Lower leg skin (tissue), 4 donors: ENCODE data around the gene TNFRSF6B. TPM values are rescaled to one million over a fixed set of nuclear protein-coding genes. Genes with fewer than 3 reads are reported as not detected.

ENCODE experiments used
- DNase-seq, 2 donors: peaks; one replicate each; pipeline ENCODE4 v3.0.0-alpha.2; 2019; ENCODE audit warnings: low spot score in 2 of 2
- H3K4me3 ChIP-seq: fragments of 200-600 bp; sonication (generic); 2 replicates; pipeline ENCODE4 v1.5.1; 2017; ENCODE audit warnings: mild to moderate bottlenecking, low read depth; ENCODE audit not compliant: poor library complexity, severe bottlenecking
- POLR2A ChIP-seq, 2 donors: fragments of 450-650 bp; IDR thresholded peaks; one replicate each; pipeline ENCODE4 v1.6.1; 2016 to 2017; ENCODE audit warnings: antibody characterized with exemption in 2 of 2, mild to moderate bottlenecking in 1 of 2, moderate library complexity in 1 of 2
- WGBS, 2 donors: methylation state at CpG; one replicate each; pipeline ENCODE4 v1.1.5; 2018; 5-methylcytosine and 5-hydroxymethylcytosine counted together
- intact Hi-C: fragments of 100-400 bp; cut with DNase I; formaldehyde crosslinking; loops from one replicate; pipeline ENCODE4 v1.15.0; 2023; ENCODE audit warnings: low total_unique reads
- total RNA-seq, 4 donors: library from RNA; depleted of rRNA; stranded (reverse); fragments of >200 nt; gene quantifications; one replicate each; pipeline ENCODE4 v1.1.0, GENCODE V29; 2016
- TF ChIP-seq, protein P1 (sequence below), 3 donors: fragments of 450-650 bp; IDR thresholded peaks; one replicate each; pipeline ENCODE4 v1.5.1; 2016; ENCODE audit warnings: antibody characterized with exemption in 3 of 3, mild to moderate bottlenecking in 3 of 3, moderate library complexity in 2 of 3

Gene TNFRSF6B
- total RNA-seq, 4 donors from 2014 or later, result 3.0 to 49.5 (median 12.1) TPM

GRCh38 chr20:63693733-63694583, 2.5 kb upstream of the TNFRSF6B start:
- no peak for DNase-seq
- no peak overlapping the region for H3K4me3 ChIP-seq
- WGBS, 2 donors, result 90 to 95% methylated on average over 12 to 19 of the region's 21 CpGs
- TF ChIP-seq POLR2A (IDR thresholded peaks at IDR 0.05), result no peak
- TF ChIP-seq, protein P1, sequence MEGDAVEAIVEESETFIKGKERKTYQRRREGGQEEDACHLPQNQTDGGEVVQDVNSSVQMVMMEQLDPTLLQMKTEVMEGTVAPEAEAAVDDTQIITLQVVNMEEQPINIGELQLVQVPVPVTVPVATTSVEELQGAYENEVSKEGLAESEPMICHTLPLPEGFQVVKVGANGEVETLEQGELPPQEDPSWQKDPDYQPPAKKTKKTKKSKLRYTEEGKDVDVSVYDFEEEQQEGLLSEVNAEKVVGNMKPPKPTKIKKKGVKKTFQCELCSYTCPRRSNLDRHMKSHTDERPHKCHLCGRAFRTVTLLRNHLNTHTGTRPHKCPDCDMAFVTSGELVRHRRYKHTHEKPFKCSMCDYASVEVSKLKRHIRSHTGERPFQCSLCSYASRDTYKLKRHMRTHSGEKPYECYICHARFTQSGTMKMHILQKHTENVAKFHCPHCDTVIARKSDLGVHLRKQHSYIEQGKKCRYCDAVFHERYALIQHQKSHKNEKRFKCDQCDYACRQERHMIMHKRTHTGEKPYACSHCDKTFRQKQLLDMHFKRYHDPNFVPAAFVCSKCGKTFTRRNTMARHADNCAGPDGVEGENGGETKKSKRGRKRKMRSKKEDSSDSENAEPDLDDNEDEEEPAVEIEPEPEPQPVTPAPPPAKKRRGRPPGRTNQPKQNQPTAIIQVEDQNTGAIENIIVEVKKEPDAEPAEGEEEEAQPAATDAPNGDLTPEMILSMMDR (IDR thresholded peaks at IDR 0.05), result no peak
- intact Hi-C loops, result no loop called here

DNA sequence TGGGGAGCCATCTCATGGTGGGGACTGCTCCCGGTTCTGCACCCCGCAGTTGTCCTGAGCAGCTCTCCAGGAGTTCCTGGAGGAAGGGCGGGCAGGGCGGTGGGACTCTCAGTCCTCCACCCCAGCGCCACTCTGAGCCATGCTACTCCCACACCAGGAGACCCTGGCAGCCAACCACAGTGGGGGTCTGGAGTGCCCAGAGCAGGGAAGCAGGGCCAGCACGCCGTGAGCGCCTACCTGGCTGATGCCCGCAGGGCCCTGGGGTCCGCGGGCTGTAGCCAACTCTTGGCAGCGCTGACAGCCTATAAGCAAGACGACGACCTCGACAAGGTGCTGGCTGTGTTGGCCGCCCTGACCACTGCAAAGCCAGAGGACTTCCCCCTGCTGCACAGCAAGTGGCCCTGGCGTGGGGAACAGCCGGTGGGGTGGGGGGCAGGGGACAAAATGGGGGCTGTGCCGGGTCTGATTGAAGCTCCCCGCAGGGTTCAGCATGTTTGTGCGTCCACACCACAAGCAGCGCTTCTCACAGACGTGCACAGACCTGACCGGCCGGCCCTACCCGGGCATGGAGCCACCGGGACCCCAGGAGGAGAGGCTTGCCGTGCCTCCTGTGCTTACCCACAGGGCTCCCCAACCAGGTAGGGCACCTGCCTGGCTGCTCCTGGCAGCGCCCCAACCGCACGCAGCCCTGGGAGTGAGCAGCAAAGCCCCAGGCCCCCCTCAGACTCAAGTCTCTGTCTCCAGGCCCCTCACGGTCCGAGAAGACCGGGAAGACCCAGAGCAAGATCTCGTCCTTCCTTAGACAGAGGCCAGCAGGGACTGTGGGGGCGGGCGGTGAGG, 1.6 kb upstream of the TNFRSF6B start:
- 74% methylated on average over 12 to 17 of the region's 37 CpGs for WGBS, 2 donors
- intact Hi-C loops, result no loop called here
- no peak overlapping the region for H3K4me3 ChIP-seq
- TF ChIP-seq POLR2A (IDR thresholded peaks at IDR 0.05), result no peak
- TF ChIP-seq, protein P1 (IDR thresholded peaks at IDR 0.05), result no peak
- no peak for DNase-seq

- intact Hi-C loops, result no loop called here
- H3K4me3 ChIP-seq, result no peak overlapping the region
- WGBS, 2 donors, result 48 to 100% methylated on average over 1 to 11 of the region's 25 CpGs
- TF ChIP-seq, protein P1 (IDR thresholded peaks at IDR 0.05), result no peak
- TF ChIP-seq POLR2A (IDR thresholded peaks at IDR 0.05), result no peak
- no peak for DNase-seq
These were observed 787 bp upstream of the TNFRSF6B start for GRCh38 chr20:63695424-63696305.

DNA sequence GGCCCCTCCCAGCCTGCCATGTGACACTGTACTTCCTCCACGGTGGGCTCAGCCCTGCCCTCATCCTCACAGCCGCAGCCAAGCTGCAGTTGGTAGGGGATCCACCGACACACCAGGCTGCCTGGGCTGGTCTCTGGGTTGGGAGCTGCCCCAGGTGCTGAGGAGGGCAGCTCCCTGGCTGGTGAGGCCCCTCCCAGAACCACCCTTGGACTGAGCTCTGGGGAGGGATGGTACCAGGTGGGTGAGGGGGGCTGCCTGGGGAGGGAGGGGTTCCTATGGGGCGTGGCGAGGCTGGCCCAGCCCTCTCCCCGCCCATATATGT, 185 bp upstream of the TNFRSF6B start:
- intact Hi-C loops, result no loop called here
- WGBS, 2 donors, result 22% methylated on average over 3 to 5 of the region's 6 CpGs
- H3K4me3 ChIP-seq, result no peak overlapping the region

DNA sequence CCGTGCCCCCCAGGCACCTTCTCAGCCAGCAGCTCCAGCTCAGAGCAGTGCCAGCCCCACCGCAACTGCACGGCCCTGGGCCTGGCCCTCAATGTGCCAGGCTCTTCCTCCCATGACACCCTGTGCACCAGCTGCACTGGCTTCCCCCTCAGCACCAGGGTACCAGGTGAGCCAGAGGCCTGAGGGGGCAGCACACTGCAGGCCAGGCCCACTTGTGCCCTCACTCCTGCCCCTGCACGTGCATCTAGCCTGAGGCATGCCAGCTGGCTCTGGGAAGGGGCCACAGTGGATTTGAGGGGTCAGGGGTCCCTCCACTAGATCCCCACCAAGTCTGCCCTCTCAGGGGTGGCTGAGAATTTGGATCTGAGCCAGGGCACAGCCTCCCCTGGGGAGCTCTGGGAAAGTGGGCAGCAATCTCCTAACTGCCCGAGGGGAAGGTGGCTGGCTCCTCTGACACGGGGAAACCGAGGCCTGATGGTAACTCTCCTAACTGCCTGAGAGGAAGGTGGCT, 960 bp downstream of the TNFRSF6B start:
- peak in 1 of 2 donors; percentile 76 for DNase-seq
- WGBS, 2 donors, result 18 to 35% methylated on average over 6 of the region's 7 CpGs
- intact Hi-C loops, result no loop called here
- H3K4me3 ChIP-seq, result no peak overlapping the region
- no peak for TF ChIP-seq POLR2A (IDR thresholded peaks at IDR 0.05)
- TF ChIP-seq, protein P1 (IDR thresholded peaks at IDR 0.05), result no peak

More for the DNA sequence above, 185 bp upstream of the TNFRSF6B start:
- peak in 1 of 2 donors; percentile 88 for DNase-seq
- TF ChIP-seq, protein P1 (IDR thresholded peaks at IDR 0.05), result no peak
- no peak for TF ChIP-seq POLR2A (IDR thresholded peaks at IDR 0.05)
